ENCODE results near the gene LRSAM1.

DNA sequence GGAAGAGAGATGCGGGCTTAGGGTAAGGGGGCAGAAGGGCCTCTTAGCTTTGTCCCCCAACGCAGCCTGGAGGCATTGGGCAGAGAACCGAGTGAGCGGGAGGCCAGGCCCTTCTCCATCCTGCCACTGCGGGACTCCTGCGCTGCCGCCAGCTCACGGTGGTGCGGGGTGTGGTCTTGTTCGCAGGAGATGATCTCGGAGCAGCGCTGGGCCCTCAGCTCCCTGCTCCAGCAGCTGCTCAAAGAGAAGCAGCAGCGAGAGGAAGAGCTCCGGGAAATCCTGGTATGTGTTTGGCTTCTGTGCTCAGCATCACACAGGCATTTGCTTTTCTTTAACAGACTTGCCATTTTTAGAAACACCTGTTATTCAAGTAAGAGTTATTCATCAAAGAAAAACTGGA, 41.3 kb downstream of the LRSAM1 start:
- TF ChIP-seq, protein P1, sequence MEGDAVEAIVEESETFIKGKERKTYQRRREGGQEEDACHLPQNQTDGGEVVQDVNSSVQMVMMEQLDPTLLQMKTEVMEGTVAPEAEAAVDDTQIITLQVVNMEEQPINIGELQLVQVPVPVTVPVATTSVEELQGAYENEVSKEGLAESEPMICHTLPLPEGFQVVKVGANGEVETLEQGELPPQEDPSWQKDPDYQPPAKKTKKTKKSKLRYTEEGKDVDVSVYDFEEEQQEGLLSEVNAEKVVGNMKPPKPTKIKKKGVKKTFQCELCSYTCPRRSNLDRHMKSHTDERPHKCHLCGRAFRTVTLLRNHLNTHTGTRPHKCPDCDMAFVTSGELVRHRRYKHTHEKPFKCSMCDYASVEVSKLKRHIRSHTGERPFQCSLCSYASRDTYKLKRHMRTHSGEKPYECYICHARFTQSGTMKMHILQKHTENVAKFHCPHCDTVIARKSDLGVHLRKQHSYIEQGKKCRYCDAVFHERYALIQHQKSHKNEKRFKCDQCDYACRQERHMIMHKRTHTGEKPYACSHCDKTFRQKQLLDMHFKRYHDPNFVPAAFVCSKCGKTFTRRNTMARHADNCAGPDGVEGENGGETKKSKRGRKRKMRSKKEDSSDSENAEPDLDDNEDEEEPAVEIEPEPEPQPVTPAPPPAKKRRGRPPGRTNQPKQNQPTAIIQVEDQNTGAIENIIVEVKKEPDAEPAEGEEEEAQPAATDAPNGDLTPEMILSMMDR (IDR thresholded peaks at IDR 0.05): no peak
- TF ChIP-seq POLR2AphosphoS5 (IDR thresholded peaks at IDR 0.05): no peak
- TF ChIP-seq POLR2A (IDR thresholded peaks at IDR 0.05): no peak
- no peak for TF ChIP-seq EP300 (IDR thresholded peaks at IDR 0.05)

Data from upper lobe of left lung (tissue), 4 donors.